WTC11 (cell line): ENCODE data around the gene TMEM175. TPM values are rescaled to one million over a fixed set of nuclear protein-coding genes. Genes with fewer than 3 reads are reported as not detected.

Experiments
- ATAC-seq: fragments of 200-7000 bp; cut with Tn5 transposase; 2 replicates; pipeline ENCODE4 v1.10.0; 2021; ENCODE audit warnings: mild to moderate bottlenecking, moderate library complexity
- CTCF ChIA-PET: fragments of 300-600 bp; sonication (Branson Sonifier 250); formaldehyde crosslinking; loops from one replicate; lab custom pipeline; 2021; ENCODE audit warnings: antibody characterized with exemption; lab: Charles Lee
- POLR2A ChIA-PET: fragments of 350-600 bp; sonication (Branson Sonifier 250); formaldehyde crosslinking; loops from one replicate; lab custom pipeline; 2021; ENCODE audit warnings: antibody characterized with exemption; lab: Charles Lee
- DNase-seq: peaks from one replicate; pipeline ENCODE4 v3.0.0; 2021; ENCODE audit warnings: low spot score
- H3K27ac Mint-ChIP-seq: 2 replicates; pipeline ENCODE4 v1.8.0; 2021; ENCODE audit warnings: mixed read lengths
- H3K27me3 Mint-ChIP-seq: 2 replicates; pipeline ENCODE4 v1.8.0; 2021; ENCODE audit warnings: low read depth, mild to moderate bottlenecking, moderate library complexity, mixed read lengths
- H3K36me3 Mint-ChIP-seq: 2 replicates; pipeline ENCODE4 v1.8.0; 2021; ENCODE audit warnings: mixed read lengths
- H3K4me1 Mint-ChIP-seq: 2 replicates; pipeline ENCODE4 v1.8.0; 2022; ENCODE audit warnings: mixed read lengths
- H3K4me3 Mint-ChIP-seq: 2 replicates; pipeline ENCODE4 v1.8.0; 2021; ENCODE audit warnings: mild to moderate bottlenecking, moderate library complexity, mixed read lengths
- H3K9me3 Mint-ChIP-seq: 2 replicates; pipeline ENCODE4 v1.8.0; 2021; ENCODE audit warnings: mixed read lengths
- ATF1 ChIP-seq: sonication (generic); formaldehyde crosslinking; IDR thresholded peaks from 2 replicates; pipeline ENCODE4 v1.8.1; 2023; ENCODE audit warnings: mild to moderate bottlenecking, moderate library complexity, missing genetic modification reagents
- ETV6 ChIP-seq: sonication (generic); formaldehyde crosslinking; IDR thresholded peaks from 2 replicates; pipeline ENCODE4 v1.8.1; 2022; ENCODE audit warnings: mild to moderate bottlenecking, missing genetic modification reagents
- FOXK1 ChIP-seq: sonication (generic); formaldehyde crosslinking; IDR thresholded peaks from 2 replicates; pipeline ENCODE4 v1.8.0; 2022; ENCODE audit warnings: mild to moderate bottlenecking, moderate library complexity, missing genetic modification reagents
- GABPB1 ChIP-seq: sonication (generic); formaldehyde crosslinking; IDR thresholded peaks from 2 replicates; pipeline ENCODE4 v1.8.1; 2023; ENCODE audit warnings: mild to moderate bottlenecking, missing genetic modification reagents
- GRHL2 ChIP-seq: fragments of 250-450 bp; sonication (Bioruptor Pico); IDR thresholded peaks from 2 replicates; pipeline ENCODE4 v1.8.0; 2022; ENCODE audit warnings: mild to moderate bottlenecking, moderate library complexity; ENCODE audit not compliant: insufficient replicate concordance, severe bottlenecking
- IRF2 ChIP-seq: sonication (generic); formaldehyde crosslinking; IDR thresholded peaks from 2 replicates; pipeline ENCODE4 v1.8.0; 2022; ENCODE audit warnings: low read depth, missing genetic modification reagents, borderline replicate concordance
- MXD4 ChIP-seq: fragments of 250-450 bp; sonication (Bioruptor Pico); IDR thresholded peaks from 2 replicates; pipeline ENCODE4 v1.8.0; 2021; ENCODE audit warnings: mild to moderate bottlenecking, moderate library complexity, borderline replicate concordance
- PRRX2 ChIP-seq: fragments of 250-450 bp; sonication (Bioruptor Pico); IDR thresholded peaks from 2 replicates; pipeline ENCODE4 v1.8.0; 2021; ENCODE audit warnings: mild to moderate bottlenecking
- ZNF138 ChIP-seq: sonication (generic); formaldehyde crosslinking; conservative IDR thresholded peaks from 2 replicates; pipeline ENCODE4 v1.8.1; 2022; ENCODE audit warnings: mild to moderate bottlenecking, moderate library complexity, missing genetic modification reagents
- ZNF232 ChIP-seq: sonication (generic); formaldehyde crosslinking; IDR thresholded peaks from 2 replicates; pipeline ENCODE4 v1.8.0; 2022; ENCODE audit warnings: mild to moderate bottlenecking, missing genetic modification reagents
- ZNF263 ChIP-seq: sonication (generic); formaldehyde crosslinking; IDR thresholded peaks from 2 replicates; pipeline ENCODE4 v1.8.1; 2022; ENCODE audit warnings: low read depth, mild to moderate bottlenecking, moderate library complexity, missing genetic modification reagents
- ZNF396 ChIP-seq: fragments of 250-450 bp; sonication (Bioruptor Pico); IDR thresholded peaks from 2 replicates; pipeline ENCODE4 v1.8.0; 2021; ENCODE audit warnings: mild to moderate bottlenecking, moderate library complexity, borderline replicate concordance
- ZNF416 ChIP-seq: fragments of 250-450 bp; sonication (Bioruptor Pico); IDR thresholded peaks from 2 replicates; pipeline ENCODE4 v1.9.0; 2021; ENCODE audit warnings: mild to moderate bottlenecking, inconsistent platforms
- ZNF671 ChIP-seq: fragments of 250-450 bp; sonication (Bioruptor Pico); IDR thresholded peaks from 2 replicates; pipeline ENCODE4 v1.8.0; 2021; ENCODE audit warnings: mild to moderate bottlenecking
- total RNA-seq: library from RNA; stranded (reverse); gene quantifications from 3 replicates; pipeline ENCODE4 v1.2.3, GENCODE V29; 2021
- TF ChIP-seq, protein P1 (sequence below): sonication (generic); formaldehyde crosslinking; IDR thresholded peaks from 2 replicates; pipeline ENCODE4 v1.8.1; 2022; ENCODE audit warnings: mild to moderate bottlenecking, moderate library complexity, missing genetic modification reagents
- TF ChIP-seq, protein P2 (sequence below): sonication (generic); formaldehyde crosslinking; IDR thresholded peaks from 2 replicates; pipeline ENCODE4 v1.8.1; 2022; ENCODE audit warnings: low read depth, mild to moderate bottlenecking, moderate library complexity, missing genetic modification reagents, borderline replicate concordance
- TF ChIP-seq, protein P3 (sequence below): sonication (generic); formaldehyde crosslinking; IDR thresholded peaks from 2 replicates; pipeline ENCODE4 v1.8.0; 2023; ENCODE audit warnings: missing genetic modification reagents, mild to moderate bottlenecking, borderline replicate concordance
- TF ChIP-seq, protein P4 (sequence below): sonication (generic); formaldehyde crosslinking; IDR thresholded peaks from 2 replicates; pipeline ENCODE4 v1.8.0; 2022; ENCODE audit warnings: missing genetic modification reagents
- TF ChIP-seq, protein P5 (sequence below): sonication (generic); formaldehyde crosslinking; IDR thresholded peaks from 2 replicates; pipeline ENCODE4 v1.8.1; 2023; ENCODE audit warnings: mild to moderate bottlenecking, missing genetic modification reagents, moderate library complexity
- TF ChIP-seq, protein P6 (sequence below): sonication (generic); formaldehyde crosslinking; IDR thresholded peaks from 2 replicates; pipeline ENCODE4 v1.8.0; 2022; ENCODE audit warnings: mild to moderate bottlenecking, missing genetic modification reagents

TMEM175 gene
- total RNA-seq, 1 experiment from 2014 or later = 9.2 TPM

DNA sequence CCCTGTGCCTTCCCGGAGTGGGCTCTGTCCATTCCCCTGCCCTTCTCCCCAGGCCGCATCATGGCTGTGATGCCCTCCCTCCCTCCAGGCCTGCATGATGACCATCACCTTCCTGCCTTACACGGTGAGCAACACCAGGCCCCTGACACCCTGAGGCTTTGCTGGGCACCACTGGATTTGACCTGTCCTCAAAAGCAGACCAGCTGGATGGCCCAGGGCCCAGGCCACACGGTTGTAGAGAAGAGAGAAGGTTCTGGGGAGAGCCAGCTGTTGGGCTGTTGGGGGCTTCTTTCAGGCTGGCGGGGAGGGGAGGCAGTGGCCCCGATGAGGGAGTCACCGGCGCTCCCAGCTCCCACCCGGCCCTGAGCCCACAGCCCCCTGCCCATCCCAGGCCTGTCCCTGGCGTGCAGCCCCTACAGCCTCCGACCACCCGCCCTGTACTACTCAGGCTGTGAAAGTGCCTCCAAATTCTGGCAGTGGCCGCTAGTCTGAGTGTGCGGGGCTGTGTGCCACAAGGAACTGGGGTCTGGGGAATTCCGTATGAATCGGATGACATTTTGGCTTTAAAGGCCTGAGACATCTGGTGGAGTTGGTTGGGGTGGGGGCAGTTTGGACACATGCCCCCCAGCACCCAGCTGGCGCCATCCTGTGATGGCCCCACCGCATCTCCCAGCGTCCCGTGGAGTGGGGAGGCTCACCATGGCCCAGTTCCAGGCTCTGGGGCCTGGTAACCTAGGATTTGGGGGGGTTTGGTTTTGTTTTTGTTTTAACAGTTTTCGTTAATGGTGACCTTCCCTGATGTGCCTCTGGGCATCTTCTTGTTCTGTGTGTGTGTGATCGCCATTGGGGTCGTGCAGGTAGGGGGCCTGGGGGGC, 19.6 kb downstream of the TMEM175 start (continued):
- no peak for TF ChIP-seq MXD4 (CRISPR knock-in tag)
- TF ChIP-seq ATF1 = no peak
- TF ChIP-seq GRHL2 (CRISPR knock-in tag) = no peak
- TF ChIP-seq ZNF232 = no peak
- no peak for TF ChIP-seq PRRX2 (CRISPR knock-in tag)
- TF ChIP-seq ZNF138 = no peak
- no peak for TF ChIP-seq FOXK1
- TF ChIP-seq IRF2 (CRISPR knock-in tag) = no peak
- no peak for TF ChIP-seq ETV6 (CRISPR knock-in tag)
- TF ChIP-seq, protein P1, sequence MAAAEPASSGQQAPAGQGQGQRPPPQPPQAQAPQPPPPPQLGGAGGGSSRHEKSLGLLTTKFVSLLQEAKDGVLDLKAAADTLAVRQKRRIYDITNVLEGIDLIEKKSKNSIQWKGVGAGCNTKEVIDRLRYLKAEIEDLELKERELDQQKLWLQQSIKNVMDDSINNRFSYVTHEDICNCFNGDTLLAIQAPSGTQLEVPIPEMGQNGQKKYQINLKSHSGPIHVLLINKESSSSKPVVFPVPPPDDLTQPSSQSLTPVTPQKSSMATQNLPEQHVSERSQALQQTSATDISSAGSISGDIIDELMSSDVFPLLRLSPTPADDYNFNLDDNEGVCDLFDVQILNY (CRISPR knock-in tag) = no peak
- TF ChIP-seq ZNF396 (CRISPR knock-in tag) = no peak
- TF ChIP-seq ZNF671 (CRISPR knock-in tag) = no peak
- TF ChIP-seq, protein P2, sequence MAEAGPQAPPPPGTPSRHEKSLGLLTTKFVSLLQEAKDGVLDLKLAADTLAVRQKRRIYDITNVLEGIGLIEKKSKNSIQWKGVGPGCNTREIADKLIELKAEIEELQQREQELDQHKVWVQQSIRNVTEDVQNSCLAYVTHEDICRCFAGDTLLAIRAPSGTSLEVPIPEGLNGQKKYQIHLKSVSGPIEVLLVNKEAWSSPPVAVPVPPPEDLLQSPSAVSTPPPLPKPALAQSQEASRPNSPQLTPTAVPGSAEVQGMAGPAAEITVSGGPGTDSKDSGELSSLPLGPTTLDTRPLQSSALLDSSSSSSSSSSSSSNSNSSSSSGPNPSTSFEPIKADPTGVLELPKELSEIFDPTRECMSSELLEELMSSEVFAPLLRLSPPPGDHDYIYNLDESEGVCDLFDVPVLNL = no peak
- TF ChIP-seq ZNF263 (CRISPR knock-in tag) = no peak
- TF ChIP-seq, all 79 proteins: peak for 0

DNA sequence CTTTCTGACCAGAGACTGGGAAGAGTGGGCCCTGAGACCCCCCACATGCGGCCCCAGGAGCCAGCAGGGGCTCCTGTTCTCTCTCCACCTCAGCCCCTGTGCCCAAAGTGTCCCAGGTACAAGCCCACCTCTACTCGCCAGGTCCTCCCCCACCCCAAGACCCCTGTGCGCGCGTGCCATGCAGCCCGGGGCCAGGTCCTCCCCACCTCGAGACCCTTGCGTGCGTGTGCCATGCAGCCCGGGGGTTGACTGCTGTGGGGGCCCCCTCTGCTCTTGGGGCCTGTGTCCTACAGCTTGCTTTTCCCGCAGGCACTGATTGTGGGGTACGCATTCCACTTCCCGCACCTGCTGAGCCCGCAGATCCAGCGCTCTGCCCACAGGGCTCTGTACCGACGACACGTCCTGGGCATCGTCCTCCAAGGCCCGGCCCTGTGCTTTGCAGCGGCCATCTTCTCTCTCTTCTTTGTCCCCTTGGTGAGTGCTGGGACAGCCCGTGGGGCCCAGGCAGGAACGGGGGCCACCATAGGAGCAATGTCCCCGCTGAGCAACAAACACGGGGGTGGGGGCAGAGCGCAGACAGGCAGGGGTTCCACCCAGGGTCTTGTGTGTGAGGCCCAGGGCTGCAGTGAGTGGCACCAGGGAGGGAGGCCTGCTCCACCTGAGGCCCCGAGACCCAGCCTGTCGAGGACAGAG, 20.8 kb downstream of the TMEM175 start:
- TF ChIP-seq ZNF396 (CRISPR knock-in tag) (no peak), IRF2 (CRISPR knock-in tag) (no peak), ZNF416 (CRISPR knock-in tag) (no peak)
- TF ChIP-seq, all 79 proteins: peak for 0
- Mint-ChIP-seq H3K27ac (no peak overlapping the region), H3K27me3 (no peaks in the 10 kb centered on the region), H3K4me1 (no peaks in the 10 kb centered on the region), H3K9me3 (no peaks in the 10 kb centered on the region), H3K4me3 (no peak overlapping the region), H3K36me3 (no peaks in the 10 kb centered on the region)
- ChIA-PET POLR2A (no interaction called here), CTCF (no interaction called here)
- DNase-seq (no peak), ATAC-seq (no peak)

DNA sequence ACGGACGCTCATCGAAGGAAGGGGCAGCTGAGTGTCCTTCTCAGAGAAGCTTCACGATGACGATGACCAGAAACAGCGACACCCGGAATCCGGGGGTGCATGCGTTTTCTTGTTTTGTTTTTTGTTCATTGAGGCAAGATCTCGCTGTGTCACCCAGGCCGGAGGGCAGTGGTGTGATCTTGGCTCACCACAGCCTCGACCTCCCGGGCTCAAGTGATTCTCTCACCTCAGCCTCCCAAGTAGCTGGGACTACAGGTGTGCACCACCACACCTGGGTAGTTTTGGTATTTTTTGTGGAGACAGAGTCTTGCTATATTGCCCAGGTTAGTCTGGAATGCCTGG, 21.3 kb downstream of the TMEM175 start:
- CTCF ChIA-PET = no interaction called here
- Mint-ChIP-seq H3K27me3 (no peaks in the 10 kb centered on the region), H3K36me3 (no peaks in the 10 kb centered on the region), H3K9me3 (no peaks in the 10 kb centered on the region), H3K4me3 (no peak overlapping the region), H3K27ac (no peak overlapping the region), H3K4me1 (no peaks in the 10 kb centered on the region)
- POLR2A ChIA-PET = no interaction called here
- DNase-seq (no peak), ATAC-seq (no peak)
- TF ChIP-seq, protein P3, sequence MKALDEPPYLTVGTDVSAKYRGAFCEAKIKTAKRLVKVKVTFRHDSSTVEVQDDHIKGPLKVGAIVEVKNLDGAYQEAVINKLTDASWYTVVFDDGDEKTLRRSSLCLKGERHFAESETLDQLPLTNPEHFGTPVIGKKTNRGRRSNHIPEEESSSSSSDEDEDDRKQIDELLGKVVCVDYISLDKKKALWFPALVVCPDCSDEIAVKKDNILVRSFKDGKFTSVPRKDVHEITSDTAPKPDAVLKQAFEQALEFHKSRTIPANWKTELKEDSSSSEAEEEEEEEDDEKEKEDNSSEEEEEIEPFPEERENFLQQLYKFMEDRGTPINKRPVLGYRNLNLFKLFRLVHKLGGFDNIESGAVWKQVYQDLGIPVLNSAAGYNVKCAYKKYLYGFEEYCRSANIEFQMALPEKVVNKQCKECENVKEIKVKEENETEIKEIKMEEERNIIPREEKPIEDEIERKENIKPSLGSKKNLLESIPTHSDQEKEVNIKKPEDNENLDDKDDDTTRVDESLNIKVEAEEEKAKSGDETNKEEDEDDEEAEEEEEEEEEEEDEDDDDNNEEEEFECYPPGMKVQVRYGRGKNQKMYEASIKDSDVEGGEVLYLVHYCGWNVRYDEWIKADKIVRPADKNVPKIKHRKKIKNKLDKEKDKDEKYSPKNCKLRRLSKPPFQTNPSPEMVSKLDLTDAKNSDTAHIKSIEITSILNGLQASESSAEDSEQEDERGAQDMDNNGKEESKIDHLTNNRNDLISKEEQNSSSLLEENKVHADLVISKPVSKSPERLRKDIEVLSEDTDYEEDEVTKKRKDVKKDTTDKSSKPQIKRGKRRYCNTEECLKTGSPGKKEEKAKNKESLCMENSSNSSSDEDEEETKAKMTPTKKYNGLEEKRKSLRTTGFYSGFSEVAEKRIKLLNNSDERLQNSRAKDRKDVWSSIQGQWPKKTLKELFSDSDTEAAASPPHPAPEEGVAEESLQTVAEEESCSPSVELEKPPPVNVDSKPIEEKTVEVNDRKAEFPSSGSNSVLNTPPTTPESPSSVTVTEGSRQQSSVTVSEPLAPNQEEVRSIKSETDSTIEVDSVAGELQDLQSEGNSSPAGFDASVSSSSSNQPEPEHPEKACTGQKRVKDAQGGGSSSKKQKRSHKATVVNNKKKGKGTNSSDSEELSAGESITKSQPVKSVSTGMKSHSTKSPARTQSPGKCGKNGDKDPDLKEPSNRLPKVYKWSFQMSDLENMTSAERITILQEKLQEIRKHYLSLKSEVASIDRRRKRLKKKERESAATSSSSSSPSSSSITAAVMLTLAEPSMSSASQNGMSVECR (CRISPR knock-in tag) = no peak
- TF ChIP-seq ZNF232 = no peak
- TF ChIP-seq, protein P4, sequence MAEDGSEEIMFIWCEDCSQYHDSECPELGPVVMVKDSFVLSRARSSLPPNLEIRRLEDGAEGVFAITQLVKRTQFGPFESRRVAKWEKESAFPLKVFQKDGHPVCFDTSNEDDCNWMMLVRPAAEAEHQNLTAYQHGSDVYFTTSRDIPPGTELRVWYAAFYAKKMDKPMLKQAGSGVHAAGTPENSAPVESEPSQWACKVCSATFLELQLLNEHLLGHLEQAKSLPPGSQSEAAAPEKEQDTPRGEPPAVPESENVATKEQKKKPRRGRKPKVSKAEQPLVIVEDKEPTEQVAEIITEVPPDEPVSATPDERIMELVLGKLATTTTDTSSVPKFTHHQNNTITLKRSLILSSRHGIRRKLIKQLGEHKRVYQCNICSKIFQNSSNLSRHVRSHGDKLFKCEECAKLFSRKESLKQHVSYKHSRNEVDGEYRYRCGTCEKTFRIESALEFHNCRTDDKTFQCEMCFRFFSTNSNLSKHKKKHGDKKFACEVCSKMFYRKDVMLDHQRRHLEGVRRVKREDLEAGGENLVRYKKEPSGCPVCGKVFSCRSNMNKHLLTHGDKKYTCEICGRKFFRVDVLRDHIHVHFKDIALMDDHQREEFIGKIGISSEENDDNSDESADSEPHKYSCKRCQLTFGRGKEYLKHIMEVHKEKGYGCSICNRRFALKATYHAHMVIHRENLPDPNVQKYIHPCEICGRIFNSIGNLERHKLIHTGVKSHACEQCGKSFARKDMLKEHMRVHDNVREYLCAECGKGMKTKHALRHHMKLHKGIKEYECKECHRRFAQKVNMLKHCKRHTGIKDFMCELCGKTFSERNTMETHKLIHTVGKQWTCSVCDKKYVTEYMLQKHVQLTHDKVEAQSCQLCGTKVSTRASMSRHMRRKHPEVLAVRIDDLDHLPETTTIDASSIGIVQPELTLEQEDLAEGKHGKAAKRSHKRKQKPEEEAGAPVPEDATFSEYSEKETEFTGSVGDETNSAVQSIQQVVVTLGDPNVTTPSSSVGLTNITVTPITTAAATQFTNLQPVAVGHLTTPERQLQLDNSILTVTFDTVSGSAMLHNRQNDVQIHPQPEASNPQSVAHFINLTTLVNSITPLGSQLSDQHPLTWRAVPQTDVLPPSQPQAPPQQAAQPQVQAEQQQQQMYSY (CRISPR knock-in tag) = no peak
- TF ChIP-seq, protein P5, sequence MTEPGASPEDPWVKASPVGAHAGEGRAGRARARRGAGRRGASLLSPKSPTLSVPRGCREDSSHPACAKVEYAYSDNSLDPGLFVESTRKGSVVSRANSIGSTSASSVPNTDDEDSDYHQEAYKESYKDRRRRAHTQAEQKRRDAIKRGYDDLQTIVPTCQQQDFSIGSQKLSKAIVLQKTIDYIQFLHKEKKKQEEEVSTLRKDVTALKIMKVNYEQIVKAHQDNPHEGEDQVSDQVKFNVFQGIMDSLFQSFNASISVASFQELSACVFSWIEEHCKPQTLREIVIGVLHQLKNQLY (CRISPR knock-in tag) = no peak
- TF ChIP-seq, protein P6, sequence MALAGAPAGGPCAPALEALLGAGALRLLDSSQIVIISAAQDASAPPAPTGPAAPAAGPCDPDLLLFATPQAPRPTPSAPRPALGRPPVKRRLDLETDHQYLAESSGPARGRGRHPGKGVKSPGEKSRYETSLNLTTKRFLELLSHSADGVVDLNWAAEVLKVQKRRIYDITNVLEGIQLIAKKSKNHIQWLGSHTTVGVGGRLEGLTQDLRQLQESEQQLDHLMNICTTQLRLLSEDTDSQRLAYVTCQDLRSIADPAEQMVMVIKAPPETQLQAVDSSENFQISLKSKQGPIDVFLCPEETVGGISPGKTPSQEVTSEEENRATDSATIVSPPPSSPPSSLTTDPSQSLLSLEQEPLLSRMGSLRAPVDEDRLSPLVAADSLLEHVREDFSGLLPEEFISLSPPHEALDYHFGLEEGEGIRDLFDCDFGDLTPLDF (CRISPR knock-in tag) = no peak
- no peak for TF ChIP-seq GABPB1
